NCI-H1105 treated with DMSO at 0.1 percent for 48 hours (cell line): ENCODE results near the gene PPP1R14B.

Experiments used
- DNase-seq: peaks from one replicate; lab custom pipeline; 2025; lab: John Stamatoyannopoulos, UW

Gene PPP1R14B, protein sequence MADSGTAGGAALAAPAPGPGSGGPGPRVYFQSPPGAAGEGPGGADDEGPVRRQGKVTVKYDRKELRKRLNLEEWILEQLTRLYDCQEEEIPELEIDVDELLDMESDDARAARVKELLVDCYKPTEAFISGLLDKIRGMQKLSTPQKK

DNA sequence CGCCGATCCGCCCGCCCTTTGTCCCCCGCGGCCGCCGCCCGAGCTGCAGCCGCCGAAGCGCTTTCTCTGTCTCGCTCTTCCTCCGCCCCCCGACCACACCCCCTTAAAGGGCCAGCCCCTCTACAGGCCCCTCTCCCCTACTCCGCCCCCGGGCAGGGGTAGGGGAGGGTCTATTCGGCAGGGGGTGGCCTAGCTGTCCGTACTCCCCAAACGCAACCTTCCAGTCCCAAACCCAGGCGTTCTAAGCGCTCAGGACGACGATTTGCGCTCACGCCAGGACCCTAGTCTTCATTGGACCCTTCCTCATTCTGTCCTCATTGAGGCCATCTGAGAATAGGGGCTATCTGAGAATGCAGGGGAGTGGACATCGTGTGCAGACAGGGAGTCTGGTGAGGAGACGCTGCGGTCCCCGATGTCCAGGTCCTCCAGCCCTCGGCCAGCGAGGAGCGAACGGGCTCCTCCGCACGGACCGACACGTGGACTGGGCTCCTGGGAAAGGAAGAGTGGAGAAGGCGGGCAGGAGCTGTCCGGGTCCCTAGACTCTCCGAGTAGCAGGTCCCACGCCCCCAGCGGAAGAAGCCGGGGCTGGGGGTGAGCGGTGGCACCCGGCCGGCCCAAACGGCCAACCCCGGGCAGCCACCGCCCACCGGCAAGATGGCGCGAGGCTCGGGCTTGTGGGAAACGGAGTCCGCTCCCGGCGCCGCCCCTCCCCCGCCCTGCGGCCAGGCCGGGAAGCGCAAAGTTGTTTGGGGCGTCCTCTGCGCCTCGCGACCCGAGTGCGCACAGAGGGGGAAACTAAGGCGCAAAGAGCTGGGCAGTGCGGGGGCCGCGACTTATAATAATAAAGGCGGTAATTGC is at the start of gene PPP1R14B:
Gene PPP1R14B, minus strand, starts transcription at position 73 of the 858 bp plus-strand sequence. CDS start 270 bp downstream, outside the sequence.
- peak; percentile 69 for DNase-seq

DNA sequence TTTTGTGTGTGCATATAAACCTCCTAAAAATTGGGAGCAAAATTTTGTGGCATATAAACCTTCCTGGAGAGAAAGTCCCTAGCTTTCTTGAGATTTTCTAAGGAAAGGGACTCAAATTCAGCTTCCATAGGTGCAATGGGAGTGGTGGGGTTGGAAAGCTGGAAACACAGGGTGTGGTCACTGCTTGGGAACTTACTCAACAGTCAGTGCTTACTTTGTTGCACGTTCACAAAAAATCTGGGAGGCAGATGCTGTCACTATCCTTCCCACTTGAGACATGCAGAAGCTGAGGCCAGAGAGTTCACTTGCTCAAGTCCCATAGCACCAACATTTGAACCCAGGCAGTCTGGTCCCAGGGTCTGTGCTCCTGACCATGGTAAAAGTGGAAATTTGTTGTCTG is 49.5 kb upstream of the PPP1R14B start:
- no peak for DNase-seq

DNA sequence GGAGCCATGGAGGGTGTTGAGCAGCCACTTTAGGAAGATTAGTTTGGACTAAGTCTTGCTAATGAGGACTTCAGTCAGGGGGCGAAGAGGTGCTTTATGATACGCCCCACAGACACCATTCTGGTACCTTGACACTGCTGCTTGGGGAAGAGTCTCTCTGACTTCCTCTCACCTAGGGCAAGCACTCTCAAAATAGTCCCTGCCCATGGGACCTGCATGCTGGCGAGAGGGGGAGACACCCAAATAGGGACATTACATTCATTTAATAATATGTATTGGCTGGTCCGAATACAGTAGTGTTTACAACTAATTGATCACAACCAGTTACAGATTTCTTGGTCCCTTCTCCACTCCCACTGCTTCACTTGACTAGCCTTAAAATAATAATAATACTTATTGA is 49.0 kb upstream of the PPP1R14B start:
- DNase-seq: no peak

DNA sequence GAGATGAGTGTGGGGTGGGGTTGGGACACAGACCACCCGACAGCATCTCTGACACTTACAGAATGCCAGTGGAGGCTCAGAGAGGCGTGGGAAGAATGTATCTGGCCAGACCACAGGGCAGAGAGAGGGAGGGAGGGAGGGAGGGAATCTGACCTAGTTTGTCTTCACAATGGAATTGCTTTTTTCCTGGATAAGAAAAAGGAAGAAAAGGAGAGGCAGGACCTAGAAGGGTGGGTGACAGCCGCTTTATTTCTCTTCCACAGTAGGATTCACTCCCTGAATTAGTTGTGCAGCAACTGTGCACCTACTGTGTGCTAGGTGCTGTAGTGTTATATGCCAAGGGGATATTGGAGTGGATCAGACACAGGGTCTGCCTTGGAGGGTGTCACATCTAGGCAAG is 48.0 kb upstream of the PPP1R14B start:
- no peak for DNase-seq

DNA sequence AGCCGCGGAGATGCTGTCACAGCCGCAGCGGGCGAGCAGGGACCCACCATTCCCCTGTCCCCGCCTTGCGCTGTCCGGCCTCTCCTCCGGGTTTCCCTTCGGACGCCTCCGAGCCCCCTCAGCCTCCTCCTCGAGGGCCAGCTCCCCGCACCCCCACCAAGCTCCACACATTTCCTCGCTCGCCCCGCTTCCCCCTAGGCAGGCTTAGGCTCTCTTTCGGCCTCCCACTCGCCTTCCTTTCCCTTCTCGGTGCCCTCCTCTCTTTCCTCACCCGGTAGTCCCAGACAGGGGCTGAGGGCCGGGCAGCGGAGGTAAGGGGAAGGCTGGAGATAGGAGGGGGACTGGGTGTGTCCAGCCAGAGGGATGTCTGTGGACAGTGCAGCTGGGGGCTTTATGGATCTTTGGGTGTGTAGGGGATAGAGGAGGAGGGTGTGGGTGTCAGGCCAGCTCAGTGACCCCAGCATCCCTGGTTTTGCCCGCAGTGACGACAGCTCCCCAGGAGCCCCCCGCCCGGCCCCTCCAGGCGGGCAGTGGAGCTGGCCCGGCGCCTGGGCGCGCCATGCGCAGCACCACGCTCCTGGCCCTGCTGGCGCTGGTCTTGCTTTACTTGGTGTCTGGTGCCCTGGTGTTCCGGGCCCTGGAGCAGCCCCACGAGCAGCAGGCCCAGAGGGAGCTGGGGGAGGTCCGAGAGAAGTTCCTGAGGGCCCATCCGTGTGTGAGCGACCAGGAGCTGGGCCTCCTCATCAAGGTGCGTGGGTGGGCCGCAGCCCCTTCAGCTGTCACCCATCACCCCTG is 45.9 kb upstream of the PPP1R14B start:
- DNase-seq: no peak

DNA sequence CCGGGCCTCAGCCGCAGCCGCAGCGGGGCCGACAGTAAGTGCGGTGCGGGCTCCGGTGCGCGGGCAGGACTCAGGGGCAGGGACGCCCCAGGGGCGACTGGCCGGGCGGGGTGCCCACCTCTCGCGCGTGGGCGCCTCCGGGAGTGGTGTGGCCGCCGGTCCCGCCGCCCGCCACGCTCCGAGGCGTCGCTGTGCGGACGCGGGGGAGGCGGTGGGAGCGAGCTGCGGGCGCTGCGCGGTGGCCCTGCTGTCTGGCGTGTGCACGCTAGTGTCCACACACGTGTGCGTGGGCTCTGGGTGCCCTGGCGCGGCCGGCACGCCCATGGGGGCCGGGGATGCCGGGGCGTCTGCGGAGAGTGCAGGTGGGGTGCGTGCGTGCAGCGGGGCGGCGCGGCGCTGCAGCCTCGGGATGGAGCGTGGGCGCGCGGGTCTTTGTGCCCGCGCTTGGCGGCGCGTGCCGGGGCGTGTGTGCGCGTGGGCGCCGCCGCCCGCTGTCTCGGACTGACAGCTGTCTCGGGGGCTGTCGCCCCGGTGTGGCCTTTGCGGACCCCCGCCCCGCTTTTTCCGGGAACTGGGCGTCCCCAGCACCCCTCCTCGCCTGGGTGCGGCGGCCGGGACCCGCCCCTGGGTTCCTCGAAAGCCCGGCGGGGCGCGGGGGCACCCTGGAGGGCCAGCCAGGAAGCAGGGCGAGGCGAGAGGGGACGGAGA is 45.2 kb upstream of the PPP1R14B start:
- no peak for DNase-seq

DNA sequence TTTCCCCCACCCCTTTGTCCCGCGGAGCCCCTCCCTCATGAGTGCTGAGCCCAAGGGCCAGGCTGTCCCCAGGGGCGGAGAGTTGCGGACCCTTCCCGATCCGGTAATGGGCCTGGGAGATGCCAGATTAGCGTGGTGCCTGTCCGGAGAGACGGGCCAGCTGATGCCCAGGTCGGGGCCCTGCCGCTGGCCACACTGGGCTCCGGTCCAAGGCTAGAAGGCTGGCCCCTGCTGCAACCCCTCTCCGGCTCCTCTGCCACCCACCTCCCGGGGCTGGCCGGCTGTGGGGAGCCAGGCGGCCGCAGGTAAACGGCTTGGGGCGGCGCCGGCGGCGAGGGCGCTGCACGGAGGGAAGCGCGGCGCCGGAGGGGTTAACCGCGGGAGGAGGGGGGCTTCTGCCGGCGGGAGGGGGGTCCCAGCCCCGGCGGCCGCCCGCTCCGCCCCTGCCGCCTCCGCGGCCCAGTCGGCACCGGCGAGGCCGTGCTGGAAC is 44.6 kb upstream of the PPP1R14B start, which contains the start of gene KCNK4:
Gene KCNK4, plus strand, starts transcription at position 41 of the 490 bp plus-strand sequence. CDS start 1,717 bp downstream, outside the sequence.
- DNase-seq: no peak

DNA sequence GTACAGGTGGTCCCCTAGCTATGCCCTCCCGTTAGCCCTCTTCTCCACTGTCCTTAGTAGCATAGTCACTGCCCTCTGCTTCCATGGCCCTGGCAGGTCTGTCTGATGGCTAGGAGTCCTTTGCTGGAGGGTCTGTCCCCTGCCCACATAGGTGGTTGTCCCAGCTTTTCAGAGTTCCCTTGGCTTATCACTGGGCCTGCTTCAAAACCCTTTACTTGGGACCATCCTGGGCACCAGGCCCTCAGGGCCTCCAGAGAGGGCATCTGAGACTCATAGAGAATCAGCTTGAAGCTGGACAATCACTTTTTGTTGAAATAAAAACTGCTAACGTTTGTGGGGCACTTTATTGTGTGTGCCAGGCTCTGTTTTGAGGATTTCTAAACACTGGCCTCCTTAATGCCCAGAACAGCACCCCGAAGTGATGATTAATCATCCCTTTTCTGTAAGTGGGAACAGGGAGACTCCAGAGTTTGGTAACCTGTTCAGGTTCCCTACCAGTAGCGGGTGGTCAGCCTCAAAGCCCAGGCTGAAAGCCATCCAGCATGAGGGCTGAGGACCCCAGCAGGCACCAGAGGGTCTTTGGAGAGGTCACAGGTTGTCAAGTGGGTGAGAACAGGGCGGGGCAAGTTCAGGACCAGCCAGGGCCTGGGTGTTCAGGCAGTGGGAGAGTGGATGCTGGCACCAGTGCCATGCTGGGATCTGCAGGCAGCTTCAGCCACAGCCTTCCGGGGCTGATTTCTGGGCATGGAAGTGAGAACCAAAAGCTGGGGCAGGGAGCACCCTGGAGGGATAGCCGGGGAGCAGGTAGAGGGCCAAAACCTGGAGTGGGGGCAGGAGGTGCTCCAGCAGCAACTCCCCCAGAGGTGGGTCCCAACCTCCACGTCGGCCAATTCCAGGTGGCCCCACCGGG is 43.9 kb upstream of the PPP1R14B start:
- DNase-seq: no peak

DNA sequence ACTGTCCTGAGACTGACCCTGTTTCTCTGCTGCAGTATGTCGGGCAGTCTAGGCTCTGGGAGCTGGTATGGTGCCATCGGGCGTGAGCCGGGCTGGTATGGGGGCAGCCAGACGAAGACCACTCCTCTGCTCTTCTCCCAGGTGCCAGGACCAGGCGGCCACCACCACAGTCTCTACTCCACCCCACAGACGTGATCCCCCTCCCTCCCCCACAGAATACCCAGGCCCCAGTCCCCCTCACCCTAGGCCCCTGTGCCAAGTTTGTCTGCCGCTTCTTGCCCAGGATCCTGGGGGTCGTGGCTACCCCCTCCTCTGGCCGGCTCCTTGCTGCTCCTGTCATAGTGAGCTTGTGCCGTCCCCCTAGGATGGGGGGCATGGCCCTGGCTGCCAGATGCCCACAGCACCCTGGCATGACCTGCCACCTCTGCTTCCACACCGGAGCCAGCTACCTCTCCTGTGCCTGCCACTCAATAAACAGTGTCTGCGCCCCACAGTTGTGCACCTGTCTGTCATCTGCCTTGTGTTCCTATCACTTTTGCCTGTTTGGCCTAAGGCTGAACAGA is 42.3 kb upstream of the PPP1R14B start:
- no peak for DNase-seq

DNA sequence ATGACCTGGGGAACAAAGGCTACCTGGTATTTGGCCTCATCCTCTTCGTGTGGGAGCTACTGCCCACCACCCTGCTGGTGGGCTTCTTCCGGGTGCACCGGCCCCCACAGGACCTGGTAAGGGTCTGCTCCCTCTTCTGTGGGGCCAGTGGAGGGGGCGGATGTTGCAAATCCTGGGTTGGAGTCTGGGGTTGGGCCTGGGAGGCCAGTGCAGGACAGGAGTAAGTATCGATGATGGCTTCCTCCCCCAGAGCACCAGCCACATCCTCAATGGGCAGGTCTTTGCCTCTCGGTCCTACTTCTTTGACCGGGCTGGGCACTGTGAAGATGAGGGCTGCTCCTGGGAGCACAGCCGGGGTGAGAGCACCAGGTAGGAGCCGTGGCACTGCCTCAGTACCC is 41.6 kb upstream of the PPP1R14B start:
- DNase-seq: no peak

DNA sequence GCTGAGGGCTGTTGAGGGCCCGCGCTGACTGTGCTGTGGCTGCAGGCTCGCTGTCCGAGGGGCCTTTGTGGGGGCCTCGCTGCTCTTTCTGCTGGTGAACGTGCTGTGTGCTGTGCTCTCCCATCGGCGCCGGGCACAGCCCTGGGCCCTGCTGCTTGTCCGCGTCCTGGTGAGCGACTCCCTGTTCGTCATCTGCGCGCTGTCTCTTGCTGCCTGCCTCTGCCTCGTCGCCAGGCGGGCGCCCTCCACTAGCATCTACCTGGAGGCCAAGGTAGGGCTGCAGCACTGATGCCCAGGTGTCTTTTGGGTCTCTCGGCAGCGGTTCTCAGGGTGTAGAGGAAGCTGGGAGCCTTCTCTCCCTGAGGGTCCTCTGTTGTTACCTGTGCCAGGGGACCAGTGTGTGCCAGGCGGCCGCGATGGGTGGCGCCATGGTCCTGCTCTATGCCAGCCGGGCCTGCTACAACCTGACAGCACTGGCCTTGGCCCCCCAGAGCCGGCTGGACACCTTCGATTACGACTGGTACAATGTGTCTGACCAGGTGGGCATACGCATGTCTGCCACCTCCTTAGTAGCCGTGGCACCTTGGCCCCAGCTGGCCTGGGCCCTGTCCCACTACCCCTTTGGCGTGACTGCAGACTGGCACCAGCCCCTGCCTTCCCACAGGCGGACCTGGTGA is 41.1 kb upstream of the PPP1R14B start:
- no peak for DNase-seq

DNA sequence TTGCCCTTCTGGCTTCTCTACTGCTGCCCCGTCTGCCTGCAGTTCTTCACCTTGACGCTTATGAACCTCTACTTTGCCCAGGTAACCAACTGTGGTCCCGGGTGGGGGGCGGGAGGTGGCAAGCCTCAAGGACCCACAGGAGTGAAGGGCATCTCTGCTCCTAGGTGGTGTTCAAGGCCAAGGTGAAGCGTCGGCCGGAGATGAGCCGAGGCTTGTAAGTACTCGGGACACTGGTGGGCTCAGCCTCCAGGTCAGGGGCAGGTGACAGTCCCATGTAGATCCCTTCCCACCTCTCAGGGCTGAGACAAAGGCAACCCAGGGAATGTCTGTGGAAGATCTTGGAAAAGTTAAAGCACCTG is 40.0 kb upstream of the PPP1R14B start:
- no peak for DNase-seq

DNA sequence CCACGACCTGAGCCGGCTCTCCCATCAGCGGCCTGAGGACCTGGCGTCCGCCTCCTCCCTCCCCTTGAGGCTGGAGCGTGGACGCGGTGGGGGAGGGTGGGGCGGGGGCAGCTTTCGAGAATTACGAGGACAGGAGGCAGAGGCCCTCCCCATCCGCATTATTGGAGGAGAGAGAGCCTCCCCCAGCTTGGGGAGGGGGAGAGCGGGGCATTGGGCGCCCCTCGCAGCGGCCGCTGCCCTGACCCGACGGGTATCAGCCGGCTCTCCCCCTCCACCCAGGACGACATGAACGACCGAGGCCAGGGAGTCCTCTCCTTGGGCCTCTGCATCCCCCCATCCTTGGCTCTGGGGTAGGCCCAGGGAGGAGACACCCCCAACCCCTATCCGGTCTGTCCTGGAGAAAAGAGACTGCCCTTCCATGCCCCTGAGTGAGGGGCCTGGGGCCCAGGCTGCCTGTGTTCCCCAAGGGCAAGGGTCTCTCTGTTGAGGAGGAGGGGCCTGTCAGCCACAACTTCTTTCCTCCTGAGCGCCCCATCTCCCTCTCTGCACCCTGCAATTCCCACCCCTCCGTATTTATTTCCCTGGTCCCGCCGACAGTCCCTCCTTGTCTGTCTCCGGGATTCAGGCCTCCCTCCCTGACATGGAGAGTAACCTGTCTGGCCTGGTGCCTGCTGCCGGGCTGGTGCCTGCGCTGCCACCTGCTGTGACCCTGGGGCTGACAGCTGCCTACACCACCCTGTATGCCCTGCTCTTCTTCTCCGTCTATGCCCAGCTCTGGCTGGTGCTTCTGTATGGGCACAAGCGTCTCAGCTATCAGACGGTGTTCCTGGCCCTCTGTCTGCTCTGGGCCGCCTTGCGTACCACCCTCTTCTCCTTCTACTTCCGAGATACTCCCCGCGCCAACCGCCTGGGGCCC is 39.4 kb upstream of the PPP1R14B start:
- peak; percentile 25 for DNase-seq

DNA sequence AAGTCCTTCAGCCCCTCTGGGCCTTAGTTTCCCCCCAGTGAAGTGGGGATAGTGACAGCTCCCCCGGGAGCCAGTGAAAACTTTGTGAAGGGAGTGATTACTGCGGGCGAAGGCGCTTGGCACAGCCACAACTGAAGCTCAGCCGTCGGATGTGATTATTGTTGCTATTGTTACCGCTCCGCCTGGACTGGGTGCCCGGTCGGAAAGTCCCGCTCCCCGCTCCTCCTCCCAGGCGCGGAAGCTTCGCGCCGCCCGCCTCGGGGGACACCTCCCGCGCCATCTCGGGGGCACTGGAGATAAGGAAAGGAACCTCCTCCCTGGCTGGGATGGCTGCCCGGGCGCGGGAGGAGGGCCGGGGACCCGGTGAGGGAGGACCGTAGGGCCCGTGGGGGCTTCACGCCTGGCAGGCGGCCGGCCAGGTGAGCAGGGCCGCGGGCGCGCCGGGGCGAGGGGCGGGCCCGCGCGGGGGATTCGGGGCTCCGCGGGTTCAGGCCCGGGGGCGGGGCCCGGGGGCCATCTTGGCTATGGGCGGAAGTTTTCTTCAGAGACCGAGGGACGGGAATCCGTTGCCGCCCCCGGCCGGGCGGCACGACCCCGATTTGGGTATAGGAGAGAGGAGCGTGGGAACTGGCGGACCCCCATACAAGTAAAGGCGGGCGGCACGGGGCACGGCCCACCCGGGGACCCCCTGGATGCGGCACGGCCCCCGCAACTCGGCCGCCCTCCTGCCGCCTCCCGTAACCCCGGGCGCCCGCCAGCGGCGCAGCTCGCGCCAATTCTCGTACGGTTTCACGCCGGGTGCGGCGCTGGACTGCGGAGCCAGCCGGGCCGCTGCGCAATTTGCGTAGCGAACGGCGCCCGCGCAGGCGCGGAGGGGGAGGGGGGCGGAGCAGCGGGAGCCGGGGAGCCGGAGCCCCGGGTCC is 38.5 kb upstream of the PPP1R14B start, which contains the start of gene GPR137:
Gene GPR137, plus strand, starts transcription at position 887 of the 923 bp plus-strand sequence. CDS start 677 bp downstream, outside the sequence.
- DNase-seq: peak; percentile 83

DNA sequence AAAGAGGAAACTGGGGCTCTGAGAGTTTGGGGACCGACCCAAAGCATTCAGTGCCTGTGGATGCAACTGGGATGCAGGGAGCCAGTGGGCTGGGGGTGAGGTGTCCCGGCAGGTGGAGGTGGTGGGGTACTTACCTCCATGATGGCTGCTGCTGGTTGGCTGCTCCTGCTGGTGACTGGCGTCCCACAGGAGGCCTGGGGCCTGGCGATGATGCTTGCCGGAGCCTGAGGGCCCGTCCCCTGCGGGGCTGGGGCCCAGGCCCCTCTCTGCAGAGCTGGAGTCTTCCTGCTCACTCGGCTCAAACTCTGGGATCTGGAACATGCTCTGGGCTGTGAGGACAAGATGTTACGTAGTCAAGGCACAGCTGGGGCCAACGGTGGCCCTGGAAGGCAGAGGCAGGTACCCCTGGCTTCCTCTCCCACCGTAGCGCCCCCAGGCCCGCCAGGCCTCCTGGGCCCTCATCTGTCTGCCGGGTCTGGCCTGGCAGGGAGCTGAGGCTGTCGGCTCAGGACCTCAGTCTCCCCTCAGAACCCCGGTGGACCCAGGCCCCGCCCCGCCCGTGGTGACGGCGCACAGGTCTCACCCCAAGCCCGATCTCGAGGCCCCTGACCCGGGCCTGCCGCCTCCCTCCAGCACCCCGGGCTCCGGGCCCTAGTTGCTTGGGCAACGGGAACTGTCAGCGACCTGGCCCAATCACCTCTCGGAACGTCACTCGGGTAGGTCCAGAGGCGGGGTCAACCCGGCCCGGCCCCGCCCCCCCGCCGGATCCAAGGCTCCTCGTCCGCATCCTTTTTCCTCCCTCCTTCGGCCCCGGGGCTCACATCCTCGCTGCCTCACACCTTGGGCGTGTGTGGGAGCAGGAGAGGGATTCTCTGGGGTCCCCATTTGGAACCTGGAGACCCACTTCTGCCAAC is 37.6 kb upstream of the PPP1R14B start, which contains the start of gene BAD:
Gene BAD, minus strand, starts transcription at position 618 of the 914 bp plus-strand sequence. Its CDS starts 297 bp downstream, at position 321.
- DNase-seq: peak; percentile 92

DNA sequence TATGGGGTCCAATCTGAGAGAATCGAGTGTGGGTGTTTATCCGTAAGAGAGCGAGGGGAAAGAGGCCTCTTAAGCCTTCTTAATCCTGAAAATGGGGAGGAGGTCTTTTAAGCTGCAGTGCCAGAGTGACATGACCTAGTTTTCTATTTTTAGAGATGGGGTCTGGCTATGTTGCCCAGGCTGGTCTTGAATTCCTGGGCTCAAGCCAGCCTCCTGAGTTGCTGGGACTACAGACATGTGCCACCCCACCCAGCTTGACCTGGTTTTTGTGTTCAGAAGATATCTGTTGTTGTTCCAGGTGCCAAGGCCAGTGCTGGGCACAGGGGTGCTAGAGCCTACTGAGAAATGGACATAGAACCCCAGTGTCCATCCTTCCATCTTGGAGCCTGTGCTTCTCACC is 36.3 kb upstream of the PPP1R14B start:
- no peak for DNase-seq
